T-helper 2 cell treated with Interferon-gamma antibody and Interleukin-4, amounts not matched to agents 5 μg/mL and 100 μg/mL, for 36 hours (primary cell): ENCODE results near the gene ATP6V0B.
A peak's percentile ranks its signal among the peaks of the same experiment; 100 is the strongest.

ENCODE experiments used
- DNase-seq: peaks from one replicate; pipeline ENCODE4 v3.0.0; 2021; ENCODE audit warnings: low spot score
- H3K27ac Mint-ChIP-seq: one replicate; pipeline ENCODE4 v1.8.0; 2021; ENCODE audit warnings: mild to moderate bottlenecking, mixed read lengths
- H3K27me3 Mint-ChIP-seq: one replicate; pipeline ENCODE4 v1.8.0; 2021; ENCODE audit warnings: low read depth, mixed read lengths
- H3K36me3 Mint-ChIP-seq: one replicate; pipeline ENCODE4 v1.8.0; 2021; ENCODE audit warnings: low read depth, mixed read lengths
- H3K4me1 Mint-ChIP-seq: one replicate; pipeline ENCODE4 v1.8.0; 2021; ENCODE audit warnings: low read depth, mixed read lengths
- H3K4me3 Mint-ChIP-seq: one replicate; pipeline ENCODE4 v1.8.0; 2022; ENCODE audit warnings: mild to moderate bottlenecking, moderate library complexity, mixed read lengths
- H3K9me3 Mint-ChIP-seq: one replicate; pipeline ENCODE4 v1.8.0; 2021; ENCODE audit warnings: mixed read lengths

ATP6V0B gene

GRCh38 chr1:44021581-44022321, 47.0 kb downstream of the ATP6V0B start:
- Mint-ChIP-seq H3K9me3 (no peaks in the 10 kb centered on the region), H3K4me3 (no peak overlapping the region), H3K27ac (no peak overlapping the region), H3K4me1 (no peaks in the 10 kb centered on the region), H3K36me3 (no peaks in the 10 kb centered on the region), H3K27me3 (no peaks in the 10 kb centered on the region)
- no peak for DNase-seq

GRCh38 chr1:44024031-44024902, 49.5 kb downstream of the ATP6V0B start:
- no peaks in the 10 kb centered on the region for H3K36me3 Mint-ChIP-seq
- no peaks in the 10 kb centered on the region for H3K9me3 Mint-ChIP-seq
- H3K27ac Mint-ChIP-seq, result peak overlapping the region; percentile 23
- no peak for DNase-seq
- H3K27me3 Mint-ChIP-seq, result no peaks in the 10 kb centered on the region
- H3K4me1 Mint-ChIP-seq, result peaks cover 11% of the 10 kb centered on the region
- H3K4me3 Mint-ChIP-seq, result no peak overlapping the region

GRCh38 chr1:44024903-44025525, 50.3 kb downstream of the ATP6V0B start:
- Mint-ChIP-seq H3K27ac (no peak overlapping the region), H3K27me3 (no peaks in the 10 kb centered on the region), H3K4me1 (peaks cover 17% of the 10 kb centered on the region), H3K36me3 (no peaks in the 10 kb centered on the region), H3K4me3 (no peak overlapping the region), H3K9me3 (no peaks in the 10 kb centered on the region)
- no peak for DNase-seq

- Mint-ChIP-seq H3K4me1 (peaks cover 17% of the 10 kb centered on the region), H3K27ac (no peak overlapping the region), H3K9me3 (no peaks in the 10 kb centered on the region), H3K4me3 (no peak overlapping the region), H3K27me3 (no peaks in the 10 kb centered on the region), H3K36me3 (no peaks in the 10 kb centered on the region)
- DNase-seq, result no peak
Measured at GRCh38 chr1:44025816-44026215, 51.1 kb downstream of the ATP6V0B start.

GRCh38 chr1:44027320-44027719, 52.6 kb downstream of the ATP6V0B start:
- peaks cover 23% of the 10 kb centered on the region for H3K4me1 Mint-ChIP-seq
- no peaks in the 10 kb centered on the region for H3K36me3 Mint-ChIP-seq
- no peak overlapping the region for H3K27ac Mint-ChIP-seq
- no peaks in the 10 kb centered on the region for H3K27me3 Mint-ChIP-seq
- H3K9me3 Mint-ChIP-seq, result no peaks in the 10 kb centered on the region
- no peak for DNase-seq
- H3K4me3 Mint-ChIP-seq, result no peak overlapping the region
